PC-9 (cell line): ENCODE data around the gene ARL6IP5. TPM values are rescaled to one million over a fixed set of nuclear protein-coding genes. Genes with fewer than 3 reads are reported as not detected.

Experiments used
- BruUV-seq: library from RNA; stranded (reverse); fragments of 400-500 nt; replicated peaks from 2 replicates; lab custom pipeline; 2021; lab: Mats Ljungman, UMichigan
- CTCF ChIA-PET: fragments of 300-600 bp; sonication (Branson Sonifier 250); formaldehyde crosslinking; loops from one replicate; lab custom pipeline; 2022; ENCODE audit warnings: antibody characterized with exemption; lab: Charles Lee
- POLR2A ChIA-PET: fragments of 300-600 bp; sonication (Branson Sonifier 250); formaldehyde crosslinking; loops from one replicate; lab custom pipeline; 2022; ENCODE audit warnings: antibody characterized with exemption; ENCODE audit not compliant: unreplicated experiment; lab: Charles Lee
- DNase-seq, 2 experiments: peaks; one replicate each; pipeline versions ENCODE4 v3.0.0 to v3.0.0-alpha.2; 2015 to 2022; ENCODE audit warnings: mixed read lengths in 1 of 2
- H2AFZ ChIP-seq: fragments of 200-600 bp; sonication (generic); 2 replicates; pipeline ENCODE4 v1.8.1; 2017; ENCODE audit warnings: antibody characterized with exemption
- H3F3A ChIP-seq: fragments of 200-600 bp; sonication (generic); 2 replicates; pipeline ENCODE4 v1.8.1; 2017; ENCODE audit warnings: antibody characterized with exemption, mild to moderate bottlenecking, low read depth; ENCODE audit not compliant: insufficient read depth
- H3K27ac ChIP-seq: fragments of 200-600 bp; sonication (generic); 2 replicates; pipeline ENCODE4 v1.6.1; 2016; ENCODE audit warnings: mixed run types
- H3K27me3 ChIP-seq: fragments of 200-600 bp; sonication (generic); 2 replicates; pipeline ENCODE4 v1.6.1; 2016; ENCODE audit warnings: low read depth, mixed run types; ENCODE audit not compliant: insufficient read depth
- H3K36me3 ChIP-seq: fragments of 200-600 bp; sonication (generic); 2 replicates; pipeline ENCODE4 v1.6.1; 2016; ENCODE audit warnings: low read depth, mixed run types
- H3K4me1 ChIP-seq: fragments of 200-600 bp; sonication (generic); replicated peaks from 2 replicates; pipeline ENCODE4 v1.6.1; 2016; ENCODE audit warnings: mixed run types; ENCODE audit not compliant: insufficient read depth
- H3K4me2 ChIP-seq: fragments of 200-600 bp; sonication (generic); 2 replicates; pipeline ENCODE4 v1.6.1; 2017; ENCODE audit warnings: mixed run types
- H3K4me3 ChIP-seq: fragments of 200-600 bp; sonication (generic); 2 replicates; pipeline ENCODE4 v1.6.1; 2016; ENCODE audit warnings: mixed run types
- H3K79me2 ChIP-seq: fragments of 200-600 bp; sonication (generic); 2 replicates; pipeline ENCODE4 v1.6.1; 2017; ENCODE audit warnings: low read depth, mixed run types
- H3K9me2 ChIP-seq: fragments of 200-600 bp; sonication (generic); 2 replicates; pipeline ENCODE4 v1.8.1; 2017; ENCODE audit warnings: mild to moderate bottlenecking; ENCODE audit not compliant: insufficient read depth
- H3K9me3 ChIP-seq: fragments of 200-600 bp; sonication (generic); 2 replicates; pipeline ENCODE4 v1.8.1; 2016; ENCODE audit warnings: low read depth; ENCODE audit not compliant: insufficient read depth
- H4K20me1 ChIP-seq: fragments of 200-600 bp; sonication (generic); 2 replicates; pipeline ENCODE4 v1.8.1; 2017; ENCODE audit not compliant: insufficient read depth
- EZH2 ChIP-seq: fragments of 200-600 bp; sonication (generic); IDR thresholded peaks from 2 replicates; pipeline ENCODE4 v1.8.0; 2017; ENCODE audit warnings: antibody characterized with exemption, low read depth
- intact Hi-C: fragments of 100-400 bp; cut with micrococcal nuclease; formaldehyde crosslinking; loops from one replicate; pipeline ENCODE4 v1.10.0; 2022; ENCODE audit not compliant: unreplicated experiment
- total RNA-seq: library from RNA; stranded (reverse); gene quantifications from 2 replicates; pipeline ENCODE4 v1.2.3, GENCODE V29; 2021
- TF ChIP-seq, protein P1 (sequence below): fragments of 200-600 bp; sonication (generic); conservative IDR thresholded peaks from 2 replicates; pipeline ENCODE4 v1.6.1; 2017; ENCODE audit warnings: mixed run types, antibody characterized with exemption, mild to moderate bottlenecking, moderate library complexity

The ARL6IP5 gene
- total RNA-seq, 1 experiment from 2014 or later = 45.7 TPM

DNA sequence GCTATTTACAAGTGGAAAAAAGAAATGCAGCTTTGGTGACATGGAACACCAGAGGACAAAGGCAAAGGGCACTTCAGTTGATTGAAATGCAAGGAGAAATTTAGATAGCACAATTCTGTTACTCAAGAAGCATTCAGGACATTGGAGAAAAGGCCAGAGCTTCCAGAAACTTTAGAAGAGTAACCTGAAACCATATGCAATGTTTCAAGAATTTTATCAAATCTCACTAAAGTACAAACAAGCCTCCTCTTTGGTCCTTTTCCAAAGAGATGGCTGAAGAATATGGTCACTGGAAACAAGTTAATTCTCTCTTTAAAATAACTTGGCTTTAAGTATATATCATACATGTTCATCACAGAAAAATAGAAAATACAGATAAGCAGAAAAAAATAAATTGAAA is 52.3 kb downstream of the ARL6IP5 start:
- H2AFZ ChIP-seq = no peak overlapping the region
- no peaks in the 10 kb centered on the region for H3K4me1 ChIP-seq
- H3F3A ChIP-seq = no peaks in the 10 kb centered on the region
- no peak overlapping the region for H3K27ac ChIP-seq
- no peak for DNase-seq
- H4K20me1 ChIP-seq = no peaks in the 10 kb centered on the region
- H3K79me2 ChIP-seq = no peaks in the 10 kb centered on the region
- BruUV-seq = no TSS peak
- POLR2A ChIA-PET = interaction anchor here (0.6 to 0.8 kb wide), 2 partner anchors 34 to 1393 kb away, joined by 3 to 4 read pairs; no protein-coding TSS in a partner anchor
- TF ChIP-seq, protein P1, sequence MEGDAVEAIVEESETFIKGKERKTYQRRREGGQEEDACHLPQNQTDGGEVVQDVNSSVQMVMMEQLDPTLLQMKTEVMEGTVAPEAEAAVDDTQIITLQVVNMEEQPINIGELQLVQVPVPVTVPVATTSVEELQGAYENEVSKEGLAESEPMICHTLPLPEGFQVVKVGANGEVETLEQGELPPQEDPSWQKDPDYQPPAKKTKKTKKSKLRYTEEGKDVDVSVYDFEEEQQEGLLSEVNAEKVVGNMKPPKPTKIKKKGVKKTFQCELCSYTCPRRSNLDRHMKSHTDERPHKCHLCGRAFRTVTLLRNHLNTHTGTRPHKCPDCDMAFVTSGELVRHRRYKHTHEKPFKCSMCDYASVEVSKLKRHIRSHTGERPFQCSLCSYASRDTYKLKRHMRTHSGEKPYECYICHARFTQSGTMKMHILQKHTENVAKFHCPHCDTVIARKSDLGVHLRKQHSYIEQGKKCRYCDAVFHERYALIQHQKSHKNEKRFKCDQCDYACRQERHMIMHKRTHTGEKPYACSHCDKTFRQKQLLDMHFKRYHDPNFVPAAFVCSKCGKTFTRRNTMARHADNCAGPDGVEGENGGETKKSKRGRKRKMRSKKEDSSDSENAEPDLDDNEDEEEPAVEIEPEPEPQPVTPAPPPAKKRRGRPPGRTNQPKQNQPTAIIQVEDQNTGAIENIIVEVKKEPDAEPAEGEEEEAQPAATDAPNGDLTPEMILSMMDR = no peak
- TF ChIP-seq EZH2 = no peak
- no peaks in the 10 kb centered on the region for H3K27me3 ChIP-seq
- H3K36me3 ChIP-seq = no peaks in the 10 kb centered on the region
- H3K4me3 ChIP-seq = no peak overlapping the region
- no peaks in the 10 kb centered on the region for H3K9me3 ChIP-seq
- CTCF ChIA-PET = no interaction called here
- intact Hi-C loops = no loop called here
- H3K9me2 ChIP-seq = no peaks in the 10 kb centered on the region
- no peak overlapping the region for H3K4me2 ChIP-seq

DNA sequence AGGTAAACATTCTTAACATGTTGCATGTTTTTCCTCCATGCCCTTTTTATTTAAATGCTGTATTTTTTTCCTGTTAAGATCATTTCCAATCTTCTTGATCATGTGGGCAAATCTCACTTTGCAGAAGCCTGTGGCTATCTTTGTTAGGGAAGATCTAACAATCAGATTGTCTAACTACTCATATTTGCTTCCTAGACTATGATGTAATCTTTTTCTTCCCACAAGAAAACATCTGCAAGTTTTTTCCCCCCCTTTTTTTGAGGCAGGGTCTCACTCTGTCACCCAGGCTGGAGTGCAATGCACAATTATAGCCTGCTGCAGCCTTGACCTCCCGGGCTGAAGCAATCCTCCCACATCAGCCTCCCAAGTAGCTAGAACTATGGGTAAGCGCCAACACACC is 52.7 kb downstream of the ARL6IP5 start:
- H3K4me1 ChIP-seq = no peaks in the 10 kb centered on the region
- CTCF ChIA-PET = no interaction called here

DNA sequence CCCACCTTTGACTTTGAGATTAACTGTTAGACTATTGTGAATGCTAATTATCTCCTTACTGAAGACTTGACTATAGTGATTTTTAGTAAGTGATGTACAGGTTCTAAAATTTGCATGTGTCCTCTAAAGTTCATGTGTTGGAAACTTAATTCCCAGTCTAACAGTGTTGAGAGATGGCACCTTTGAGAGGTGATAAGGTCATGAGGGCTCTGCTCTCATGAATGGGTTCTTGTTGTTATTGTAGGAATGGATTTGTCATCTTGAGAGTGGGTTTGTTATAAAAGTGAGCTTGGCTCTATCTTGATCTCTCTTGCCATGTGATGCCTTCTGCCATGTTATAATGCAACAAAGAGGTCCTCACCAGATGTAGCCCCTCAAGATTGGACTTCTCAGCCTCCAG is 56.6 kb downstream of the ARL6IP5 start:
- H3F3A ChIP-seq = no peaks in the 10 kb centered on the region
- no peaks in the 10 kb centered on the region for H4K20me1 ChIP-seq
- DNase-seq = no peak
- no peak overlapping the region for H2AFZ ChIP-seq
- intact Hi-C loops = no loop called here
- no peaks in the 10 kb centered on the region for H3K36me3 ChIP-seq
- ChIA-PET POLR2A (no interaction called here), CTCF (no interaction called here)
- no peak for TF ChIP-seq EZH2
- TF ChIP-seq, protein P1 = no peak
- peaks cover 23% of the 10 kb centered on the region for H3K4me1 ChIP-seq
- no peaks in the 10 kb centered on the region for H3K9me2 ChIP-seq
- H3K9me3 ChIP-seq = no peaks in the 10 kb centered on the region
- H3K27ac ChIP-seq = no peak overlapping the region
- H3K4me3 ChIP-seq = no peak overlapping the region
- no TSS peak for BruUV-seq
- no peak overlapping the region for H3K4me2 ChIP-seq
- no peaks in the 10 kb centered on the region for H3K79me2 ChIP-seq
- H3K27me3 ChIP-seq = no peaks in the 10 kb centered on the region

More for the DNA sequence above, 52.7 kb downstream of the ARL6IP5 start:
- Histone ChIP-seq H3K36me3 (no peaks in the 10 kb centered on the region), H2AFZ (no peak overlapping the region), H3F3A (no peaks in the 10 kb centered on the region), H4K20me1 (no peaks in the 10 kb centered on the region), H3K27ac (no peak overlapping the region), H3K9me2 (no peaks in the 10 kb centered on the region), H3K27me3 (no peaks in the 10 kb centered on the region), H3K9me3 (no peaks in the 10 kb centered on the region), H3K79me2 (no peaks in the 10 kb centered on the region), H3K4me2 (no peak overlapping the region), H3K4me3 (no peak overlapping the region)
- TF ChIP-seq, protein P1 = no peak
- TF ChIP-seq EZH2 = no peak
- intact Hi-C loops = no loop called here
- no peak for DNase-seq
- BruUV-seq = no TSS peak
- POLR2A ChIA-PET = no interaction called here
